GM23338 (cell line): Measurements from ENCODE around the gene NKAIN2.

Experiments
- CTCF ChIP-seq, 2 experiments: fragments of 200-600 bp in 1 of 2; sonication (generic) in 1 of 2; conservative IDR thresholded peaks; 2 replicates each; pipeline versions ENCODE4 v1.5.1 to v1.6.1; 2016 to 2017; ENCODE audit warnings: antibody characterized with exemption in 2 of 2, low read depth in 2 of 2, mild to moderate bottlenecking in 2 of 2, moderate library complexity in 1 of 2
- ETS1 ChIP-seq: IDR thresholded peaks from 2 replicates; pipeline ENCODE4 v1.6.1; 2016; ENCODE audit warnings: antibody characterized with exemption
- EZH2 ChIP-seq: fragments of 200-600 bp; sonication (generic); IDR thresholded peaks from one replicate; pipeline ENCODE4 v1.8.0; 2017; ENCODE audit warnings: antibody characterized with exemption, mild to moderate bottlenecking, low read depth; ENCODE audit not compliant: unreplicated experiment
- EZH2phosphoT487 ChIP-seq: fragments of 200-600 bp; sonication (generic); IDR thresholded peaks from one replicate; pipeline ENCODE4 v1.8.1; 2018; ENCODE audit warnings: antibody characterized with exemption; ENCODE audit not compliant: unreplicated experiment
- POLR2AphosphoS5 ChIP-seq: IDR thresholded peaks from 2 replicates; pipeline ENCODE4 v1.6.1; 2016; ENCODE audit warnings: antibody characterized with exemption, low read depth
- REST ChIP-seq: IDR thresholded peaks from one replicate; pipeline ENCODE4 v1.6.1; 2018; ENCODE audit warnings: antibody characterized with exemption; ENCODE audit not compliant: unreplicated experiment
- STAT1 ChIP-seq: IDR thresholded peaks from one replicate; pipeline ENCODE4 v1.6.1; 2016; ENCODE audit warnings: antibody characterized with exemption; ENCODE audit not compliant: unreplicated experiment

DNA sequence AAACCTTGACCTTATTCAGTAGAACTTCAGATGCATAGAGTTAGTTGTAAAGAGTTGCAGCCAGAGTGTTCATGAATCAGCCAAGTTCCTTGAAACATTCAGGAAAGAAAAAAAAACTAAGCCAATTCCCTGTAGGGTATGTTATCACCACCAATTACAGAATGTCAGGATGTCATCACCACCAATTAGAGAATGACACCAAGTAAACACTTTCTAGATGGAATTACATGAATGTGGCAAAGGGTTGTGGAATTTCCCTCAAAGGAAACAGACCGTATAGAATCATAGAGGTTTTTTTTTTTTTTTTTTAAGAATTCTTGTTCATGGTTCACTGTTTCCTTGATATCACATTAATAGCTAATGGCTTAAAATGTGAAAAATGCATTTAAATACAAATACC lies 686.5 kb downstream of the NKAIN2 start:
- TF ChIP-seq CTCF (conservative IDR thresholded peaks at IDR 0.05; ENCODE audit: low read depth in 2 of 2) (no peak), POLR2AphosphoS5 (no peak), REST (no peak), EZH2 (no peak), STAT1 (no peak), EZH2phosphoT487 (no peak), ETS1 (no peak)
